ENCODE results near the gene TSKU.

TSKU gene

GRCh38 chr11:76786016-76786415 lies 2.9 kb downstream of the TSKU start:
- Histone ChIP-seq H3K4me3 (ENCODE audit: low read depth in 1 of 2, low read length in 2 of 2) (no peak overlapping the region), H3K27me3 (ENCODE audit: insufficient read depth, low read length, poor library complexity) (no peaks in the 10 kb centered on the region), H3K9ac (ENCODE audit: low read depth, low read length) (no peak overlapping the region), H3K79me2 (ENCODE audit: insufficient read depth, low read length) (0 out of 2 replicates have a peak, but pooled peaks cover 9% of the 10 kb centered on the region), H2AFZ (ENCODE audit: low read depth, low read length) (no peak overlapping the region), H3K27ac (ENCODE audit: low read length) (no peak overlapping the region), H3K36me3 (ENCODE audit: insufficient read depth, low read length) (no peaks in the 10 kb centered on the region; the same call in 1 of the 2 replicates), H3K4me1 (ENCODE audit: insufficient read depth, low read length) (peaks cover 32% of the 10 kb centered on the region), H3K4me2 (ENCODE audit: insufficient read depth, low read length) (no peak overlapping the region), H4K20me1 (ENCODE audit: insufficient read depth, low read length) (peaks cover 33% of the 10 kb centered on the region; the same call in 1 of the 2 replicates), H3K9me3 (ENCODE audit: insufficient read depth, low read length, severe bottlenecking) (no peaks in the 10 kb centered on the region)
- ATAC-seq (ENCODE audit: insufficient read depth, low read depth), result no peak
- no peak for TF ChIP-seq EZH2 (IDR thresholded peaks at IDR 0.05; ENCODE audit: borderline replicate concordance, low read depth, low read length, severe bottlenecking)
- no peak for TF ChIP-seq CTCF (IDR thresholded peaks at IDR 0.05; ENCODE audit: borderline replicate concordance, extremely low read depth, low read length, poor library complexity, severe bottlenecking)
- no peak for DNase-seq

GRCh38 chr11:76786441-76787014 lies 3.4 kb downstream of the TSKU start:
- Histone ChIP-seq H3K27ac (ENCODE audit: low read length) (no peak overlapping the region), H3K9ac (ENCODE audit: low read depth, low read length) (no peak overlapping the region), H3K4me3 (ENCODE audit: low read depth in 1 of 2, low read length in 2 of 2) (no peak overlapping the region), H3K27me3 (ENCODE audit: insufficient read depth, low read length, poor library complexity) (no peaks in the 10 kb centered on the region), H2AFZ (ENCODE audit: low read depth, low read length) (no peak overlapping the region), H3K79me2 (ENCODE audit: insufficient read depth, low read length) (0 out of 2 replicates have a peak, but pooled peaks cover 9% of the 10 kb centered on the region), H3K9me3 (ENCODE audit: insufficient read depth, low read length, severe bottlenecking) (no peaks in the 10 kb centered on the region), H3K4me1 (ENCODE audit: insufficient read depth, low read length) (peaks cover 29% of the 10 kb centered on the region), H3K4me2 (ENCODE audit: insufficient read depth, low read length) (no peak overlapping the region), H4K20me1 (ENCODE audit: insufficient read depth, low read length) (peaks cover 33% of the 10 kb centered on the region; the same call in 1 of the 2 replicates), H3K36me3 (ENCODE audit: insufficient read depth, low read length) (no peaks in the 10 kb centered on the region; the same call in 1 of the 2 replicates)
- TF ChIP-seq CTCF (IDR thresholded peaks at IDR 0.05; ENCODE audit: borderline replicate concordance, extremely low read depth, low read length, poor library complexity, severe bottlenecking), result no peak
- TF ChIP-seq EZH2 (IDR thresholded peaks at IDR 0.05; ENCODE audit: borderline replicate concordance, low read depth, low read length, severe bottlenecking), result no peak
- no peak for ATAC-seq (ENCODE audit: insufficient read depth, low read depth)
- DNase-seq, result no peak

GRCh38 chr11:76787271-76787670 lies 4.1 kb downstream of the TSKU start:
- Histone ChIP-seq H3K4me2 (ENCODE audit: insufficient read depth, low read length) (no peak overlapping the region), H3K27me3 (ENCODE audit: insufficient read depth, low read length, poor library complexity) (no peaks in the 10 kb centered on the region), H3K4me1 (ENCODE audit: insufficient read depth, low read length) (peaks cover 22% of the 10 kb centered on the region), H3K9me3 (ENCODE audit: insufficient read depth, low read length, severe bottlenecking) (peaks cover 2% of the 10 kb centered on the region), H3K79me2 (ENCODE audit: insufficient read depth, low read length) (0 out of 2 replicates have a peak, but pooled peaks cover 9% of the 10 kb centered on the region), H3K9ac (ENCODE audit: low read depth, low read length) (no peak overlapping the region), H4K20me1 (ENCODE audit: insufficient read depth, low read length) (peaks cover 33% of the 10 kb centered on the region; the same call in 1 of the 2 replicates), H3K36me3 (ENCODE audit: insufficient read depth, low read length) (no peaks in the 10 kb centered on the region; the same call in 1 of the 2 replicates), H3K27ac (ENCODE audit: low read length) (no peak overlapping the region), H3K4me3 (ENCODE audit: low read depth in 1 of 2, low read length in 2 of 2) (no peak overlapping the region), H2AFZ (ENCODE audit: low read depth, low read length) (no peak overlapping the region)
- DNase-seq (no peak), ATAC-seq (ENCODE audit: insufficient read depth, low read depth) (no peak)
- TF ChIP-seq EZH2 (IDR thresholded peaks at IDR 0.05; ENCODE audit: borderline replicate concordance, low read depth, low read length, severe bottlenecking), result no peak
- no peak for TF ChIP-seq CTCF (IDR thresholded peaks at IDR 0.05; ENCODE audit: borderline replicate concordance, extremely low read depth, low read length, poor library complexity, severe bottlenecking)
